Activated T-cell treated with anti-CD3 and anti-CD28 coated beads for 48 hours (primary cell): Measurements from ENCODE around the gene ELAPOR2.
"Not testable (repeated sequence)": the region's sequence is repeated elsewhere in the genome, so short reads cannot be mapped to it uniquely, and the experiment has no call there.

Source experiments
- DNase-seq: peaks from one replicate; pipeline ENCODE4 v3.0.0-alpha.2; 2020; ENCODE audit warnings: low read depth

The ELAPOR2 gene

DNA sequence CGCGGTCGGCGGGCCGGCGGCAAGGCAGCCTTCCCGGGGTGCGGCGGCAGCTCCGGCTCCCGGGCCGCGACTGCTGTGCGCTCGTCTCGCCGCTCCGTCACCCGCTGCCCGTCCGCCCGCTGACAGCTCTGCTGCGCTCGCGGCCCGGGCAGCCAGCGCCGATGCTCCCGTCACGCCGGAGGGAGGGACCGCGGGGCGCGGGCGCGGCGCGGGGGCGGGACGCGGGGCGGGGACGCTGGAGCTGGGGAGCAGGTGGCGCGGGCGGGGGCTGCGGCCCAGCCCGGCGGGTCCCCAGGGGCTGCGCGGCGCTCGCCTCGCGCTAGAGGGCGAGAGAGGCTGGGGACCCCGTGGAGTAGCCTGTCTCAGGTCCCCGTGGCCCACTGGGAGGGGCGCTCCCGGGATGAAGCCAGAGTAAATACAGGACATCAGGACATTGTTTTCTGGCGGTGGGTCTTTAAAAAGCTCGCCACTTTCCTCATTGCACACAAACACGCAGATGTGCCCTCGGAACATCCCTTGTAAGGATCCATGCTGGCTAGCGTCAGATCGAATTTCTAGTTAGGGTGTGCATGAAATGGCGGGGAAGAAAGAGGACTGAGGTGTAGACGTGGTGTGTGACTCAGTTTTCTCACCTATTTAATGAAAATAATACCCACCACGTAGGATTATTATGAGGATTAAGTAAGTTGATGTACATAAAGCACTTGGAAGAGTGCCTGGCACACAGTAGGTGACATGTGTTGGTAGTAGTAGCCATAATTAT is at the start of gene ELAPOR2:
Gene ELAPOR2, minus strand, starts transcription at position 130 of the 763 bp plus-strand sequence. CDS start 141 bp downstream, outside the sequence.
- peak; percentile 82 for DNase-seq

DNA sequence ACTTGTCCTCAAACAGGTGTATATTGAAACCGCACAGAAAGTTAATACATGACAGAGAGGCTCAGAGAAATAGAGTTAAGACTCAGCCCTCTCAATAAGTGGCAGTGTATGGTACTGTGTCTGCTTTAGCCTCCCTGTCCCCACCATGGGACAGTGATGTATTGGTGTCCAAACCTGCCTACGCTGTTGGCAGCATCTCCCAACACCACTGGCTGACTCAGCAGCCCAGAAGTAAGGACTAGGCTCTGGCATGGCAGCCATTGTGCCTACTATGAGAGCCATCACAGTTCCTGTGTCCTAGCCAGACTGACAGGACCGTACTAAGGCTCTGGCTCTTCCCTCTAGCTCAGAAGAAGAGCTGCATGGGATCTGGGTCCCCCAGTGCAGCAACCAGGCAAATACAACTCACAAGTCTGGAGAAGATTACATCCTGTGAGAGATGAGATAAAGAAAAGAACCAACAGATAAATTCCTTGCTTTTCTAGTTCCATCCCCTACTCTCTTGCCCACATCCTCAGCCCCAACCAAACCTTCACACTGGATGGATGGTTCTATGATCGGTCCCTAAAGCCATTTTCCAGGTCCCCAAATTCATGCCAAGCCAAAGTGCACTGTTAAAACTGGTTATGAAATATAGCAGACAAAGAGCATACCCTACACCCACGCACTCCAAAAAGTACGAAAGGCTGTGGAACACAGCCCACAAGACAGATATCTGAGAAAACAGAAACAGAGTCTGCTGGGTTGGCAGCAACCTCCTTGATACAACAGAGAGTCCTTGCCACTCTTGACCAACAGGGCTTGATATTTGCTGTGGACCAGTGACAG is 48.7 kb upstream of the ELAPOR2 start:
- no peak for DNase-seq

GRCh38 chr7:87106974-87107612 is 47.6 kb upstream of the ELAPOR2 start:
- DNase-seq, result no peak

DNA sequence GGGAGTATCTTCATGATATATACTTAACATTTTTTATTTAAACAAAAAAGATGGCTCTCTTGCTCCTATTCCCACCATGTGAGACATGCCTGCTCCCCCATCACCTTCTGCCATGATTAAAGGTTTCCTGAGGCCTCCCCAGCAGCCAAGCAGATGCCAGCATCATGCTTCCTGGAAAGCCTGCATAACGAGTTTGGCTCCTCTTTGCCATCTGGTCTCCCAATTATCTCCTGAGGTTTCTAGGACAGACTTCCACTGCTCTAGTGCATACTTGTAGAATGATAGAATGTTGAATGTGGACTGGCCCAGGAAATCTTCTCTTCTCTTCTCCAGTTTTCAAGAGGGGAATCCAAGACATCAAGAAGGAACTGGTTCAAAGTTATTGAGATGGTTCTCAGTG is 45.9 kb upstream of the ELAPOR2 start:
- DNase-seq, result no peak

- no peak for DNase-seq
Measured at GRCh38 chr7:87100326-87100725, 40.9 kb upstream of the ELAPOR2 start.

DNA sequence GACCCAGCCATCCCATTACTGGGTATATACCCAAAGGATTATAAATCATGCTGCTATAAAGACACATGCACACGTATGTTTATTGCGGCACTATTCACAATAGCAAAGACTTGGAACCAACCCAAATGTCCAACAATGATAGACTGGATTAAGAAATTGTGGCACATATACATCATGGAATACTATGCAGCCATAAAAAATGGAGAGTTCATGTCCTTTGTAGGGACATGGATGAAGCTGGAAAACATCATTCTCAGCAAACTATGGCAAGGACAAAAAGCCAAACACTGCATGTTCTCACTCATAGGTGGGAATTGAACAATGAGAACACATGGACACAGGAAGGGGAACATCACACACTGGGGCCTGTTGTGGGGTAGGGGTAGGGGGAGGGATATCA is 37.9 kb upstream of the ELAPOR2 start:
- DNase-seq, result not testable (repeated sequence)

DNA sequence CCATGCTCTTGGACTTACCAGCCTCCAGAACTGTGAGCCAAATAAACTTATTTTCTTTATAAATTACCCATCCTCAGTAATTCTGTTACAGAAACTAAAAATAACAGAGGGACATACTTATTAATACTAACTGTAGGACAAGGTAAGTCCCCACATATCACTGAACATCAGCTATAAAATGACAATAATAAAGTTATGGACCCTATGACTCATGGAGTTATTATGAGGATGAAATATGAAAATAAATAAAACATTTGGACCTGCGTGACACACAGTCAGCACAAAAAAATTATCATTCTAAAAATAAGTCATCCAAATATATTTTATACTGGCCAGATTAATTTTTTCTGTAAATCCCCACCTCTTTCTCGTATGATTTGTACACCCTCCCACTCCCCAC is 34.9 kb upstream of the ELAPOR2 start:
- DNase-seq, result no peak

GRCh38 chr7:87092568-87093091 is 33.2 kb upstream of the ELAPOR2 start:
- no peak for DNase-seq

DNA sequence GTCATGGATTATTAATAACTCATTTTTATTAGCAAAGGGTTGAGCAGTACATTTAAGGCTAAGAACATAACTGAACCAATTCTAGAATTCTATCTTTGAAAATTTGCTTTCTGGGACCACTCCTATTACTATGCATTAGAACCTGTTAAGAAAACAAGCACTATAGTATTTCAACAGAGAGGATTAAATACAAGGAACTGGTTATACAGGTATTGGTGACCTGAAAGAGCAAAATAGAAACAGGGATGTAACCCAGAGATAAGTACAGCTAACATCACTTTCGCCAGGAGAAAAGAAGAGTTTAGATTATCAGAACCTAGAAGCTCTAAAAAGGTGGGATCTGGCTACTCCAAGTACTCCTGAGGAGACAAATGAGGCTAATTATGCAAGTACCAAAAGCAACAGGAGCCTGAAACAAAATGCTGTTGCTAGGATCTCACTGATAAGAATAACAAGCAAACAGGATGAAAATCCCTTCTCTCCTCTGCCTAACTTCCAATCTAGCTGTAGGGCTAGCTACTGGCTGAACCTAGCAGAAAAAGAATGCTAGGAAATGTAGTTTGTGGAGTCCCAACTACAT is 32.1 kb upstream of the ELAPOR2 start:
- no peak for DNase-seq

DNA sequence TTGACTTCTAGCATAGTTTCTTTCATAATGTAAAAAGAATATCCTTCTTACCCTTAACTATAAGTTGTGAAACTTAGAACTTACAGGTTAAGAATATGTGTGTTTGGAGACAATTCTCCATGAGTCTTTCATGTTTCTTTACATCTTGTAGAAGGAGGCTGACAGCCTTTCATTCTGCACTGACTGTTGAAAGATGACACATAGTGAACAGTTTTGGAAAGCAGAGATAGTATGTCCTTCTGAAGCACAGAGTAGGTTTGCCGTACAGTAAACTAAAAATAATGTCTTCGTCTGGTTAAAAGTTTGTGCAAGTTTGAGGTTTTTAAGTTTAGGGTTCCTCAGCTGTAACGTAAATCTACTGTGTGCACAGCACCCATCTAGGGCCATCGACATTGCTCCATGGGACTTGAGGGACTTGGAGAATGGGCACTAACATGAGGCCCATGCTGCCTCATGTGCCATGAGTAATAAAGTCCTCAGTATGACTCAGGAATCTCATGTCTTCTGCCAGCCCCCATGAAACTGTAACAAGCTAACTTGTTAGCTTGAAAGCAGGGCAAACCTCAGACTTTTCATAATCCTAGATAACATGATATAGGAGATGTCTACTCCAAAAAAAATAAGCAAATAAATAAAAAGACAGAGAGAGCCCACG is 24.5 kb upstream of the ELAPOR2 start:
- no peak for DNase-seq

GRCh38 chr7:87082675-87083074 is 23.2 kb upstream of the ELAPOR2 start:
- no peak for DNase-seq

DNA sequence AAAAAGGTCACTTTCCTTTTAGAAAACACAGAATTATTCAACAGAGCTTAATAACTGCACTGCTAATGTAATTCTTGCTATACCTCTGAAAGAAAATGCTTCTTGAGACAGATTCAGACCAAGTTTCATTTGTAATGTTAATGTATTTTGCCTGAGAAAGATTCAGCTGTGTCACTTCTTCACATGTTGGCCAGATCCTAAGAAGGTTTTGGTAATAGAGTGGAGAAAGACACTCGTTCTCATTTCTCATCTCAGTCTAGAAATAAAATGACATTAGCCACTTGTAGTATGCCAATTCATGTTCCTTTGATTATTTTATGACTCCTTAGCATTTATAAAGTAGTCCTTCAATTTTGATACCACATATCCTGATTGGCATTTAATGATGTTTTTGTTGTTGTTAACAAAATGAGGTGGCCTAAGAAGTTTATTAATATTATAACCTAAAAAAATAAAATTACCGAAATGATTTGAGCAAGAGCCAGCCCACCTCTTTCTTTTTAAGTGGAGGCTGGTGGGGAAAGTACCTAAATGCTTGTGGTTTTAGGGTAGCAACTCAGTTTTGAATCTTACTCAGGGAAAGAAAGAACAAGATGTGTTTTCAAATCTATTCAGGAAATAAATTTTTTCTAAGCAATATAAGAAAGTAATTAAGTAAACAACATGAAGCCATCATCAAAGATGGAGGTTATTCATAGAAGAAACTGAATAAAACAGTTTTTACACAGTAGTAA is 16.4 kb upstream of the ELAPOR2 start:
- no peak for DNase-seq

DNA sequence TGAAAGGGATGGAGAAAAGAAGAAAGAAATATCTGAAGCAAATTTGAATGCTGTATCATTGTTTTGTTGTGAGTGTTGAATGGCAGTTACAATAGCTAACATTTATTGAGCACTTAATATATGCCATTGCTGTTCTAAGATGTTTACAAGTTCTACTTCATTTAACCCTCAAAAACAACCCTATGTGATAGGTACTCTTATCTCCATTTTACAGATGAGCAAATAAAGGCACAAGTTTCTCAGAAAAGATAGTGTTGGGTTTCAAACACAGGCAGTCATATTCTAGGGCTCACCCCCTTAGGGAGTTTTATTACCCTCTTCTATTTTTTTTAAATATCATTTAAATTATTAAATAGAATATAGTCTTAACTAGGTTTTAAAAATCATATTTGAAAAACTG is 8.3 kb upstream of the ELAPOR2 start:
- DNase-seq, result no peak

DNA sequence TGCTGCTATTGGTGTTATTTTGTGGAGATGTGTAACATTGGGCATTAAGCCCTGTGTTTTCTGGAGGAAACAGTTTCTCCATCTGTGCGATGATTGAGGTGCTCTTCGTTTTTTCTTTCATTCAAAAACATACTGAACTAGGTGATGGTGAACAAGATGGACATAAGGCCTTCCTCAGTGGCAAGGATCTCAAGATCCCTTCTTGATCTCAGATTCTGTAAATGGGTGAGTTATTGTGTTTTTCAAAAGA is 759 bp upstream of the ELAPOR2 start:
- no peak for DNase-seq

DNA sequence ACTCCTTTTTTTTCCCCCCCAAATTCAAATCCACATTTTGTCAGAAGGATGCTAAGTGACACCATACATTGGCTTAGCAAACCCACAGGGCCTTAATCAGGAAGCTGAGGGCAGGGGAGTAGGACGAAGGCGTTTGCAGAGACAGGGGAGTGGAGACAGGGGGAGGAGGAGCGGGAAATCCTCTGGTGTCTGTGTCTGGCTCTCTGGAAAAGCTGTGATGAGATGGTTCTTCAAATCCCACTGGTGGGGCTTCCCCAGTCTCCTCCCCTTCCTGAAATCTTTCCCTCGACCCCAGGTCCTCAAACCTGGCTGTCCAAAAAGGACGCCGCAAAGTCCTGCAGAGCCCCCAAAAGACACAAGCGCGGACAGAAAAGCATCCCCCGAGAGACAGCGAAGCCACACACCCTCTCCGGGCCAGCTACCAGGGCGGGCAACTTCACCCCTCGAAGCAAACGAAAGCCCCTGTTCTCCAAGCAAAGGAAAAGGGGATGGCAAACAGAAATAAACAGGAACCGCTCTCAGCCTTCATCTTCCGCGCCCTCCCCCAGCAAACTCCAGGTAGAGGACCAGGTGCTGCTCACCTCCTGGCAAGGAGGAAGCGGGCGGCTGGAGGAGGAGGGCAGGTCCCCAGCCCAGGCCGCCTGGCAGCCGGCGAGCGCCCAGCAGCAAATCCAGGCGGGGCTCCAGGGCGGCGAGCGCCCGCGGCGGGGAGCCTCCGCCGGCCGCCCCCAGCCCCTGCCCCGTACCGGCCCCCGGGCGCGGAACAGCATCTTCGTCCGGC is 520 bp downstream of the ELAPOR2 start:
- peak; percentile 6 for DNase-seq

GRCh38 chr7:87057210-87057609 is 2.2 kb downstream of the ELAPOR2 start:
- no peak for DNase-seq

DNA sequence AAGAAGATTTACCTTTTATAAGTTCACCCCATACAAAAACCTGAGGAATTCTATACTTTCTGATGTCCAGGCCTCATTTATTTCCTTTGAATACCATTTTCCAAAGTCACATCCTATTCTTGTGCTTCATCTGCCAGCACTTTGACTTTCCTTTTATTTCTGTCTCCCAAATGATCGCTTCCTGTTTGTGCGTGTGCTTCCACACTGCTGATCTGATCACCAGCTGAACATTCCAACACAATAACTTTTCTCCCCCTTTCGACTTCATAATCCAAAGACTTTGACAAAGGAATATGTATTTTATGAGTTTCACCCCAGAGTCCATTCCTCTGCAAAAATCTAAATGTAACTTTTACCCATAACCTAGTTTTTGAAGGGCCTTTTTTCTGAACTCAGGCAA is 3.1 kb downstream of the ELAPOR2 start:
- no peak for DNase-seq

- no peak for DNase-seq
Measured at GRCh38 chr7:87048839-87049238, 10.6 kb downstream of the ELAPOR2 start.

DNA sequence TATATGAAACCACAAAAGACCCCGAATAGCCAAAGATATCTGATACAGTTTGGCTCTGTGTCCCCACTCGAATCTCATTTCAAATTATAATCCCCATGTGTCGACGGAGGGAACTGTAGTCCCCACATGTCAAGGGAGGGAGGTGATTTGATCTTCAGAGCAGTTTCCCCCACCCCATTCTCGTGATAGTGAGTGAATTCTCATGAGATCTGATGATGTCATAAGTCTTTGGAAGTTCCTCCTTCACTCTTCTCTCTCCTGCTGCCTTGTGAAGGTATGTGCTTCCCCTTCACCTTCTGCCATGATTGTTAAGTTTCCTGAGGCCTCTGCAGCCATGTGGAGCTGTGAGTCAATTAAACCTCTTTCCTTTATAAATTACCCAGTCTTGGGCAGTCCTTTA is 13.0 kb downstream of the ELAPOR2 start:
- DNase-seq, result no peak

DNA sequence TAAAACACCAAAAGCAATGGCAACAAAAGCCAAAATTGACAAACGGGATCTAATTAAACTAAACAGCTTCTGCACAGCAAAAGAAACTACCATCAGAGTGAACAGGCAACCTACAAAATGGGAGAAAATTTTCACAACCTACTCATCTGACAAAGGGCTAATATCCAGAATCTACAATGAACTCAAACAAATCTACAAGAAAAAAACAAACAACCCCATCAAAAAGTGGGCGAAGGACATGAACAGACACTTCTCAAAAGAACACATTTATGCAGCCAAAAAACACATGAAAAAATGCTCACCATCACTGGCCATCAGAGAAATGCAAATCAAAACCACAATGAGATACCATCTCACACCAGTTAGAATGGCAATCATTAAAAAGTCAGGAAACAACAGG is 14.7 kb downstream of the ELAPOR2 start:
- not testable (repeated sequence) for DNase-seq

GRCh38 chr7:87041586-87041985 is 17.9 kb downstream of the ELAPOR2 start:
- DNase-seq, result not testable (repeated sequence)
